ENCODE measurements around the gene IL2RA. TPM values are rescaled to one million over a fixed set of nuclear protein-coding genes. Genes with fewer than 3 reads are reported as not detected.

The IL2RA gene
- polyA plus RNA-seq, 1 donor from 2014 or later = not detected

DNA sequence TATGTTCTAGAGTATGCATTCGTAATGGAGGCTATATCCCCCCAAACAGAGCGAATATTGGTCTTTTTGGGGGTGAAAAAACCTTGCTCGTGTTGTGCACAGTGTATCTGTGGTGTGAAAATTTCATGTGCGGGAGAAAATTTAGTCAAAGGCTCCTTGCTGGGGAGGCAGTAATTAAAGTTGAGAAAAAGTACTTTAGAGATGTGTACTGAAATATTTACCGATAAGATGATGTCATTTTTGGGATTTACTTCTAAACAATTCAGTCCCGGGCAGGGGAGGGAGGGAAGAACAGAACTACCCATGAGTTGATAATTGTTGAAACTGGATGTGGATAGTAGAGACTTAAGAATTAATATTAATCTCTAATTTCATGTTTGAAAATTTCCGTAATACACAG, 36.0 kb upstream of the IL2RA start:
- no peak overlapping the region for H3K27ac ChIP-seq (ENCODE audit: low read length)
- H2AFZ ChIP-seq (ENCODE audit: low read depth, low read length) = no peak overlapping the region
- peaks cover 11% of the 10 kb centered on the region for H3K36me3 ChIP-seq (ENCODE audit: insufficient read depth, low read length)
- no peak overlapping the region for H3K9ac ChIP-seq (ENCODE audit: low read length)
- no peak overlapping the region for H3K4me3 ChIP-seq (ENCODE audit: low read length)
- H3F3A ChIP-seq (ENCODE audit: insufficient read depth, low read length, poor library complexity, severe bottlenecking) = no peaks in the 10 kb centered on the region
- no peaks in the 10 kb centered on the region for H3K9me3 ChIP-seq (ENCODE audit: low read length)
- no peaks in the 10 kb centered on the region for H3K9me2 ChIP-seq (ENCODE audit: insufficient read depth, low read length)
- H4K20me1 ChIP-seq (ENCODE audit: insufficient read depth) = no peaks in the 10 kb centered on the region
- H3K27me3 ChIP-seq (ENCODE audit: insufficient read depth, low read depth, low read length) = no peaks in the 10 kb centered on the region
- H3K4me2 ChIP-seq (ENCODE audit: low read length) = no peak overlapping the region
- H3K79me2 ChIP-seq (replicated peaks; ENCODE audit: insufficient read depth, low read length) = peaks cover 50% of the 10 kb centered on the region
- TF ChIP-seq POLR2AphosphoS5 (IDR thresholded peaks at IDR 0.05) = no peak
- TF ChIP-seq RAD21 (conservative IDR thresholded peaks at IDR 0.05) = no peak
- no peak for TF ChIP-seq EZH2 (IDR thresholded peaks at IDR 0.05; ENCODE audit: borderline replicate concordance, insufficient read depth, low read length, poor library complexity, severe bottlenecking)
- TF ChIP-seq MXI1 (conservative IDR thresholded peaks at IDR 0.05; ENCODE audit: poor library complexity, severe bottlenecking) = no peak

GRCh38 chr10:6097063-6097462, 34.9 kb upstream of the IL2RA start:
- Histone ChIP-seq H3K36me3 (ENCODE audit: insufficient read depth, low read length) (peaks cover 3% of the 10 kb centered on the region), H3K27me3 (ENCODE audit: insufficient read depth, low read depth, low read length) (no peaks in the 10 kb centered on the region), H3K4me2 (ENCODE audit: low read length) (no peak overlapping the region), H3K9me2 (ENCODE audit: insufficient read depth, low read length) (no peaks in the 10 kb centered on the region), H2AFZ (ENCODE audit: low read depth, low read length) (no peak overlapping the region), H3K27ac (ENCODE audit: low read length) (no peak overlapping the region), H3F3A (ENCODE audit: insufficient read depth, low read length, poor library complexity, severe bottlenecking) (no peaks in the 10 kb centered on the region), H4K20me1 (ENCODE audit: insufficient read depth) (no peaks in the 10 kb centered on the region), H3K79me2 (replicated peaks; ENCODE audit: insufficient read depth, low read length) (peaks cover 61% of the 10 kb centered on the region), H3K4me3 (ENCODE audit: low read length) (no peak overlapping the region), H3K9me3 (ENCODE audit: low read length) (no peaks in the 10 kb centered on the region), H3K9ac (ENCODE audit: low read length) (no peak overlapping the region)
- TF ChIP-seq REST (IDR thresholded peaks at IDR 0.05; ENCODE audit: borderline replicate concordance) = no peak
- TF ChIP-seq RAD21 (conservative IDR thresholded peaks at IDR 0.05) = no peak
- no peak for TF ChIP-seq MXI1 (conservative IDR thresholded peaks at IDR 0.05; ENCODE audit: poor library complexity, severe bottlenecking)
- TF ChIP-seq TAF1 (IDR thresholded peaks at IDR 0.05; ENCODE audit: low read depth) = no peak

DNA sequence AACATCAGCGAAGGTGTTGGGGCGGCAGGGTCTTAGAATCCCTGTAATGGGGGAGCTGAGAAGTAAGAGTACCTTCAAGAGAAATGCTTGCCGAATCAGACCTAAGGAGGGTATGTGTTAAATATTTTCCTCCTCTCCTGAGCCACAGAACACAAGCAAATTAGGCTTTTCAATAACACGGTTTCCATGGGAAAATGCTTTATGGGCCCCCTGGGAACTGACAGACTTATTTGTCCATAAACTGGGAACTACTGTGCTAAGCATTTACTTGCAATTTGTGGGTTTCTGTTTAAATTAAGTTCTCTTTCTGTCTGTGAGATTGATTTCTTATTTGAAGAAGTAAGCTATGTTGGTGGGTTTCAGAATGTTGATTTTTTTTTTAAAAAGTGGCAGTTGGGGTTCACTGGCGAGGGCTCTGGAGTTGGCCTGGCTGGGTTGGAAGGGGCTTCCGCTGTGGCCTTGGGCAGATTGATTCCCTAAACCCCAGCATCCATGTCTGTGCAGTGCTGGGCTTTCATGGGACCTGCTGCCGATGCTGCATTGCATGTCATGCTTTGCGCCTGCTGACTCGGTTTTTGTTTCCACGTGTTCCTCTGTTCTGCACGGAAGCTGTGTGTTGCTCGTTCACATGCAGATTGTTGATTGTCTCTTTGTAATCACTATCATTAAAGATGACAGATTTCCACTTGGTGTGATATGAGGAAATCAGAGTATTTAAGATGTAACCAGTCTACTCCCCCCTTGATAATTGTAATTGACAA, 33.8 kb upstream of the IL2RA start:
- Histone ChIP-seq H3F3A (ENCODE audit: insufficient read depth, low read length, poor library complexity, severe bottlenecking) (no peaks in the 10 kb centered on the region), H3K4me3 (ENCODE audit: low read length) (no peak overlapping the region), H2AFZ (ENCODE audit: low read depth, low read length) (no peak overlapping the region), H3K36me3 (ENCODE audit: insufficient read depth, low read length) (no peaks in the 10 kb centered on the region), H3K79me2 (replicated peaks; ENCODE audit: insufficient read depth, low read length) (peaks cover 71% of the 10 kb centered on the region), H3K4me2 (ENCODE audit: low read length) (no peak overlapping the region), H3K9me3 (ENCODE audit: low read length) (no peaks in the 10 kb centered on the region), H4K20me1 (ENCODE audit: insufficient read depth) (no peaks in the 10 kb centered on the region), H3K9ac (ENCODE audit: low read length) (no peak overlapping the region), H3K27ac (ENCODE audit: low read length) (no peak overlapping the region), H3K9me2 (ENCODE audit: insufficient read depth, low read length) (no peaks in the 10 kb centered on the region), H3K27me3 (ENCODE audit: insufficient read depth, low read depth, low read length) (no peaks in the 10 kb centered on the region)
- no peak for TF ChIP-seq POLR2AphosphoS5 (IDR thresholded peaks at IDR 0.05)
- no peak for TF ChIP-seq RAD21 (conservative IDR thresholded peaks at IDR 0.05)
- TF ChIP-seq EZH2 (IDR thresholded peaks at IDR 0.05; ENCODE audit: borderline replicate concordance, insufficient read depth, low read length, poor library complexity, severe bottlenecking) = no peak
- TF ChIP-seq, protein P1, sequence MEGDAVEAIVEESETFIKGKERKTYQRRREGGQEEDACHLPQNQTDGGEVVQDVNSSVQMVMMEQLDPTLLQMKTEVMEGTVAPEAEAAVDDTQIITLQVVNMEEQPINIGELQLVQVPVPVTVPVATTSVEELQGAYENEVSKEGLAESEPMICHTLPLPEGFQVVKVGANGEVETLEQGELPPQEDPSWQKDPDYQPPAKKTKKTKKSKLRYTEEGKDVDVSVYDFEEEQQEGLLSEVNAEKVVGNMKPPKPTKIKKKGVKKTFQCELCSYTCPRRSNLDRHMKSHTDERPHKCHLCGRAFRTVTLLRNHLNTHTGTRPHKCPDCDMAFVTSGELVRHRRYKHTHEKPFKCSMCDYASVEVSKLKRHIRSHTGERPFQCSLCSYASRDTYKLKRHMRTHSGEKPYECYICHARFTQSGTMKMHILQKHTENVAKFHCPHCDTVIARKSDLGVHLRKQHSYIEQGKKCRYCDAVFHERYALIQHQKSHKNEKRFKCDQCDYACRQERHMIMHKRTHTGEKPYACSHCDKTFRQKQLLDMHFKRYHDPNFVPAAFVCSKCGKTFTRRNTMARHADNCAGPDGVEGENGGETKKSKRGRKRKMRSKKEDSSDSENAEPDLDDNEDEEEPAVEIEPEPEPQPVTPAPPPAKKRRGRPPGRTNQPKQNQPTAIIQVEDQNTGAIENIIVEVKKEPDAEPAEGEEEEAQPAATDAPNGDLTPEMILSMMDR (IDR thresholded peaks at IDR 0.05; ENCODE audit: poor library complexity, severe bottlenecking) = no peak
- TF ChIP-seq MXI1 (conservative IDR thresholded peaks at IDR 0.05; ENCODE audit: poor library complexity, severe bottlenecking) = no peak
- no peak for TF ChIP-seq EP300 (conservative IDR thresholded peaks at IDR 0.05; ENCODE audit: poor library complexity, severe bottlenecking)
- TF ChIP-seq SMC3 (conservative IDR thresholded peaks at IDR 0.05; ENCODE audit: poor library complexity) = no peak
- no peak for TF ChIP-seq TAF1 (IDR thresholded peaks at IDR 0.05; ENCODE audit: low read depth)
- no peak for TF ChIP-seq REST (IDR thresholded peaks at IDR 0.05; ENCODE audit: borderline replicate concordance)

All from neural cell (in vitro differentiated cells).